Loucy (cell line): Measurements from ENCODE around the gene ZNF519.
"Not testable (repeated sequence)": the region's sequence is repeated elsewhere in the genome, so short reads cannot be mapped to it uniquely, and the experiment has no call there.

Experiments
- CTCF ChIP-seq: fragments of 200-600 bp; sonication (generic); conservative IDR thresholded peaks from 2 replicates; pipeline ENCODE4 v1.5.1; 2014; ENCODE audit warnings: mild to moderate bottlenecking, antibody characterized with exemption, low read length
- EZH2phosphoT487 ChIP-seq: fragments of 200-600 bp; IDR thresholded peaks from 2 replicates; pipeline ENCODE4 v1.6.1; 2018; ENCODE audit warnings: antibody characterized with exemption, mild to moderate bottlenecking, moderate library complexity, borderline replicate concordance

DNA sequence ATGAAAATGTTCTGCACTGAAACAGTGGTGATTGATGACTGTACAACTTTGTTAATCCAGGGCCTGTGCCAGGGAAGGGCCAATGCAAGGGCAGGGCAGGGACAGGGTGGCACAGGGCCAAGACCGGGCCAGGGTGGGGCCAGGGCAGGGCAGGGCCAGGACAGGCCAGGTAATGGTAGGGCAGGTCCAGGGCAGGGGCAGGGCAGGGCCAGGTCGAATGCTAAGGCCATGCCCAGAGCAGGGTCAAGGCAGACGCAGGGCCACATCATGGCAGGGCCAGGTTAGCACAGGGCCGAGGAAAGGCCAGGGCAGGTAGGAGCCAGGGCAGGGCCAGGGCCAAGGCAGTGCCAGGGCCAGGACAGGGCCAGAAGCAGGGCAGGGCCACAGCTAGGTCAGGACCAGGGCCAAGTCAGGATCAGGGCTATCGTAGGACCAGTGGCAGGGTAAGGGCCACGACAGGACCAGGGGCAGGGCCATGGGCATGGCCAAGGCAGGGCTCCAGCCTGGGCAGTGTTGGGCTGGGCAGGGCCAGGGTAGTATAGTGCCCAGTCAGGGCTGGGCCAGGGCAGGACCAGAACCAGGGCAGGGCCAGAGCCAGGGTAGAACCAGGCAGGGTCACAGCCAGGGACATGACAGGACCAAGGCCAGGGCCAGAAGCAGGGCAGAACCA lies 38.3 kb upstream of the ZNF519 start:
- TF ChIP-seq CTCF, EZH2phosphoT487: not testable (repeated sequence)
